Measurements from ENCODE around the gene CORIN.

Gene CORIN

DNA sequence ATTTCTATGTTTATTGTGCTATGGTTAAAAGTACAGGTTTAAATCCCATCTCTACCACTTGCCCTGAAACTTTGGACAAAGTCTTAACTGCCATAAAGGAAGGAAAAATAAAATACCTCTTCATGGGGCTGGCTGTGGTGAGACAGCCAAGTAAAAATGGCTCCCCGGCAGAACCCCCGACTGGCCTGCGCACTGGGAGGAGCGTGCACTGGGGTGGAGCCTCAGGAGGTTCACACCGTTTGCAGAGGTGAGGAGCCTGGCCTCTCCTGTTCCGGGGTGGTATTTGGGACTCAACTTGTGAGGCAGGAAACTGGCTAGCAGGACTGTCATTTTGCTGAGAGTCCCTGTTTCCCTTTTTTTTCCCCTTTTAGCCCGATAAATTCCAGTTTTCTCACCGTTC lies 47.8 kb downstream of the CORIN start:
- Histone ChIP-seq H3K4me1 (ENCODE audit: control insufficient read depth in 1 of 2, insufficient read depth in 1 of 2, low read depth in 1 of 2, low read length in 1 of 2) (peaks cover 5 to 10% of the 10 kb centered on the region in 2 experiments), H3K27ac (no peak overlapping the region), H3K27me3 (peaks cover 5% of the 10 kb centered on the region), H3K36me3 (no peaks in the 10 kb centered on the region), H3K9me3 (no peaks in the 10 kb centered on the region), H3K4me3 (ENCODE audit: low read depth in 1 of 2, low read length in 1 of 2) (no peak overlapping the region)
- TF ChIP-seq, protein P1, sequence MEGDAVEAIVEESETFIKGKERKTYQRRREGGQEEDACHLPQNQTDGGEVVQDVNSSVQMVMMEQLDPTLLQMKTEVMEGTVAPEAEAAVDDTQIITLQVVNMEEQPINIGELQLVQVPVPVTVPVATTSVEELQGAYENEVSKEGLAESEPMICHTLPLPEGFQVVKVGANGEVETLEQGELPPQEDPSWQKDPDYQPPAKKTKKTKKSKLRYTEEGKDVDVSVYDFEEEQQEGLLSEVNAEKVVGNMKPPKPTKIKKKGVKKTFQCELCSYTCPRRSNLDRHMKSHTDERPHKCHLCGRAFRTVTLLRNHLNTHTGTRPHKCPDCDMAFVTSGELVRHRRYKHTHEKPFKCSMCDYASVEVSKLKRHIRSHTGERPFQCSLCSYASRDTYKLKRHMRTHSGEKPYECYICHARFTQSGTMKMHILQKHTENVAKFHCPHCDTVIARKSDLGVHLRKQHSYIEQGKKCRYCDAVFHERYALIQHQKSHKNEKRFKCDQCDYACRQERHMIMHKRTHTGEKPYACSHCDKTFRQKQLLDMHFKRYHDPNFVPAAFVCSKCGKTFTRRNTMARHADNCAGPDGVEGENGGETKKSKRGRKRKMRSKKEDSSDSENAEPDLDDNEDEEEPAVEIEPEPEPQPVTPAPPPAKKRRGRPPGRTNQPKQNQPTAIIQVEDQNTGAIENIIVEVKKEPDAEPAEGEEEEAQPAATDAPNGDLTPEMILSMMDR (IDR thresholded peaks at IDR 0.05), result no peak

DNA sequence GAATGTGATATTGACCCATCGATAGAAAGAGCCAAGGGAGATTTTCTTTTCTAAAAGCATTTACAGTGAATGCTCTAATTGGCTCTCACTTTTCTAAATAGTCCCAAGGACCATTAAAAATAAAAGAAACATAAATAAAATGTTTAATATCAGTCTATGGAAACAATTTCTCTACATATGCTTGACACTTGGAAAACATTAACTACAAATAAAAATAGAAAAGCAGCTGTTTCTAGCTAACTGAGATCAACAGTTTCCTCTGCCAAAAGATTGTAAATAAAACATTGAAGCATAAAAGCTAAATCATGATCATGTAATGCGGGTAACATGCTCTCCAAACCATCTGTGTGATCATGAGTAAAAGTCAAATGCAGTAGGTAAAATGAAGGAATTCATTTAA lies 49.7 kb downstream of the CORIN start:
- H3K4me3 ChIP-seq (ENCODE audit: low read depth in 1 of 2, low read length in 1 of 2), result no peak overlapping the region
- H3K4me1 ChIP-seq (ENCODE audit: control insufficient read depth in 1 of 2, insufficient read depth in 1 of 2, low read depth in 1 of 2, low read length in 1 of 2), result peaks cover 5 to 10% of the 10 kb centered on the region in 2 experiments
- H3K9me3 ChIP-seq, result no peaks in the 10 kb centered on the region
- no peak overlapping the region for H3K27ac ChIP-seq
- TF ChIP-seq, protein P1 (IDR thresholded peaks at IDR 0.05), result no peak
- H3K36me3 ChIP-seq, result no peaks in the 10 kb centered on the region
- peaks cover 14% of the 10 kb centered on the region for H3K27me3 ChIP-seq

DNA sequence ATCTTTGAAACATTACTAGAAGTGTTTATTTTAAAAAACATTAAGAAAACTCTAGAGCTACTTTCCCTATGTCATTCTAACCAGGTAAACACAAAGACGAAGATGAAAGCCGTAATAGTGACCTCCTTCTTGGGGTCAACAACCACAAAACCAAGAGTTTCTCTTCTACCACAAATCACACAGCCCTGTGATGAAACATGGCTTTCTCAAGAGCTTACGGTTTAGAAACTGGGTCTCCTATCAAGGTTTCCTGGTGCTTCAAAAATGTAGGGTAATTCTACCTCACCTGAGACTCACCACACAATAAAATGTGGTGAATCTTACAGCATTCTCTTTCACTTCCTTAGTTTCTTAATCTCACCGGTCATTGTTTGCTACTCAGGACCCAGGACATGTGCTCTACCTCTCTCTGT lies 50.9 kb downstream of the CORIN start:
- H3K27ac ChIP-seq, result no peak overlapping the region
- no peaks in the 10 kb centered on the region for H3K9me3 ChIP-seq
- H3K36me3 ChIP-seq, result no peaks in the 10 kb centered on the region
- H3K4me1 ChIP-seq (ENCODE audit: control insufficient read depth in 1 of 2, insufficient read depth in 1 of 2, low read depth in 1 of 2, low read length in 1 of 2), result peaks cover 5 to 10% of the 10 kb centered on the region in 2 experiments
- no peak overlapping the region for H3K4me3 ChIP-seq (ENCODE audit: low read depth in 1 of 2, low read length in 1 of 2)
- TF ChIP-seq, protein P1 (IDR thresholded peaks at IDR 0.05), result no peak
- peaks cover 14% of the 10 kb centered on the region for H3K27me3 ChIP-seq

DNA sequence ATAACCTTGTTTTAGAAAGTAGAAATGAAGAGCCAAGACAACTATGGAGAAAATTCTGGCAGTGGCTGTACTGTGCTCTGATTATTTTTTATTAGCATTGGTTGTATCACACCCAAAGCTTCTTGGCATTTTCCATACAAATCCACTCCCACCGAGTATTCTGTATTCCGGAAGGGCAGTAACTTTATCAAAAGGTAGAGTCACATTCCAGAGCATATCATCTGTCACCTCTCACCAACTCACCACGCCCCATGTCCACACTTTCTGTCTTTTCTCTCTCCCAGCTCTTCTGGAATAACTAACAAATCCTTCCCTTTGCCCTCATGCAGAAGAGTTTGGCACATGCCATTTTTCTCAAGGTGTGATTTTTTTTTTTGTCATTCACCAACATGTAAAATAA lies 52.7 kb downstream of the CORIN start:
- Histone ChIP-seq H3K27ac (no peak overlapping the region), H3K4me3 (ENCODE audit: low read depth in 1 of 2, low read length in 1 of 2) (no peak overlapping the region), H3K9me3 (no peaks in the 10 kb centered on the region), H3K27me3 (peaks cover 14% of the 10 kb centered on the region), H3K4me1 (ENCODE audit: control insufficient read depth in 1 of 2, insufficient read depth in 1 of 2, low read depth in 1 of 2, low read length in 1 of 2) (peaks cover 5 to 10% of the 10 kb centered on the region in 2 experiments), H3K36me3 (no peaks in the 10 kb centered on the region)
- TF ChIP-seq, protein P1 (IDR thresholded peaks at IDR 0.05), result no peak

DNA sequence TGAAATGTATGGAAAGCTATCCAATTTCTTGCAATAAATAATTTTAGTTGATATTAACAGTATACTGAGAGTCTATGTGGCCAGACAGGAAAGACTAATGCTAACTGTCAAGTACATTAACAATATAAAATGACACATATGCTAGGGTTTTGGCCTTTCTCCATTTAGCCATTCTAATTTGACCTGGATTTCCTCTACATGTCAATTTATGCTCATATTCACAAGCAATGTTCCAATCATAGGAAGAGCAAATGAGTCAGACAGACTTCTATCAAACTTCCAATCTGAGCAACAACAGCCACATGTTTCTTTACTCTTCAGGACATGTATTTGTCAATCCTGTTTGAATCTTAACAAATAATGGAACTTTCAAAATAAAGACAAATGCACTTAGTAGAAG lies 53.6 kb downstream of the CORIN start:
- no peak overlapping the region for H3K4me3 ChIP-seq (ENCODE audit: low read depth in 1 of 2, low read length in 1 of 2)
- TF ChIP-seq, protein P1 (IDR thresholded peaks at IDR 0.05), result no peak
- no peak overlapping the region for H3K27ac ChIP-seq
- H3K36me3 ChIP-seq, result no peaks in the 10 kb centered on the region
- H3K27me3 ChIP-seq, result peaks cover 14% of the 10 kb centered on the region
- no peaks in the 10 kb centered on the region for H3K9me3 ChIP-seq
- peaks cover 5 to 10% of the 10 kb centered on the region in 2 experiments for H3K4me1 ChIP-seq (ENCODE audit: control insufficient read depth in 1 of 2, insufficient read depth in 1 of 2, low read depth in 1 of 2, low read length in 1 of 2)

DNA sequence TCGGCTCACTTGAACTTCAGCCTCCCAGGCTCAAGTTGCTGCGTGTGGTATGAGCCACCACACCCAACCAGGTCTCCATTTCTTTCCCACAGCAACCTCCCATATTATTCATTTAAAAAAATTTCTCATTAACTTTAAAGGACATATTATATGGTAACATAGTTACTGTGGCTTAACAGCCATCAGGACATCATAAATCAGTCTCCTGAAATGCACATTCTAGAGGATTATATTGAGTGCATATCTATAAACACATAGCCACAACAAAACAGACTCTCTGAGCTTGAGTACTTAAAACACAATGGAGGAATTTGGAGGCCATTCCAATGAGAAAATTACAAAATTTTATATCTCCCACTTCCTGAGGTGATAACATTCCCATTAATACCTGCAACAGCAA lies 61.5 kb downstream of the CORIN start:
- TF ChIP-seq, protein P1 (IDR thresholded peaks at IDR 0.05), result no peak
- no peak overlapping the region for H3K27ac ChIP-seq
- H3K4me1 ChIP-seq (ENCODE audit: control insufficient read depth in 1 of 2, insufficient read depth in 1 of 2, low read depth in 1 of 2, low read length in 1 of 2), result no peaks in the 10 kb centered on the region
- no peak overlapping the region for H3K4me3 ChIP-seq (ENCODE audit: low read depth in 1 of 2, low read length in 1 of 2)
- no peaks in the 10 kb centered on the region for H3K27me3 ChIP-seq
- no peaks in the 10 kb centered on the region for H3K36me3 ChIP-seq
- no peaks in the 10 kb centered on the region for H3K9me3 ChIP-seq
